Fibroblast of lung (primary cell): ENCODE results near the gene WWOX.

Experiments used
- EZH2 ChIP-seq: IDR thresholded peaks from 2 replicates; pipeline ENCODE4 v1.5.1; 2012; ENCODE audit warnings: low read length, control low read depth, mild to moderate bottlenecking; ENCODE audit errors: missing control alignments
- TF ChIP-seq, protein P1 (sequence below), 2 donors: IDR thresholded peaks in 1 of 2; conservative IDR thresholded peaks in 1 of 2; 1 replicate in 1 of 2; 2 replicates in 1 of 2; pipeline ENCODE4 v1.5.1; 2011 to 2012; ENCODE audit warnings: low read length in 2 of 2, control low read depth in 1 of 2, inconsistent platforms in 1 of 2, low read depth in 1 of 2, mild to moderate bottlenecking in 1 of 2

DNA sequence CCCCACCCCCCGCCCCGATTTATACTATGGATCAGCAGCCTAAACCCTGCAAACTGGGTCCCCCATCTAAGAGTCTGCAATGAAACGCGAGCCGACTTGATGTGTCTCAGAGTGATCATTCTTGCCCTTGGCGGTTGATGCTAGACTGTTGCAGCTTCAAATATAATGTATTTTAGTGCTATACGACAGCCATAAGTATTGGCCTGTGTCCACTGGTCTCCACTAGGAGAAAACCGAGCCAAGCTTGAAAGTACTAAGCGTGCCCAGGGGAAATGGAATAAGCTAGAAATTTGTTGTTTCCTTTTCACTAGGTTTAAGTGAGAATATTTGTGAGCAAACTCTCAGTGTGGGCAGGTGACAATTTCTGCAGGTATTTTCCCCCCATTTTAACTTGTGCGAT is 789.9 kb downstream of the WWOX start:
- TF ChIP-seq, protein P1, sequence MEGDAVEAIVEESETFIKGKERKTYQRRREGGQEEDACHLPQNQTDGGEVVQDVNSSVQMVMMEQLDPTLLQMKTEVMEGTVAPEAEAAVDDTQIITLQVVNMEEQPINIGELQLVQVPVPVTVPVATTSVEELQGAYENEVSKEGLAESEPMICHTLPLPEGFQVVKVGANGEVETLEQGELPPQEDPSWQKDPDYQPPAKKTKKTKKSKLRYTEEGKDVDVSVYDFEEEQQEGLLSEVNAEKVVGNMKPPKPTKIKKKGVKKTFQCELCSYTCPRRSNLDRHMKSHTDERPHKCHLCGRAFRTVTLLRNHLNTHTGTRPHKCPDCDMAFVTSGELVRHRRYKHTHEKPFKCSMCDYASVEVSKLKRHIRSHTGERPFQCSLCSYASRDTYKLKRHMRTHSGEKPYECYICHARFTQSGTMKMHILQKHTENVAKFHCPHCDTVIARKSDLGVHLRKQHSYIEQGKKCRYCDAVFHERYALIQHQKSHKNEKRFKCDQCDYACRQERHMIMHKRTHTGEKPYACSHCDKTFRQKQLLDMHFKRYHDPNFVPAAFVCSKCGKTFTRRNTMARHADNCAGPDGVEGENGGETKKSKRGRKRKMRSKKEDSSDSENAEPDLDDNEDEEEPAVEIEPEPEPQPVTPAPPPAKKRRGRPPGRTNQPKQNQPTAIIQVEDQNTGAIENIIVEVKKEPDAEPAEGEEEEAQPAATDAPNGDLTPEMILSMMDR (conservative IDR thresholded peaks at IDR 0.05 in 1 of 2, IDR thresholded peaks at IDR 0.05 in 1 of 2; ENCODE audit: low read depth in 1 of 2, low read length in 2 of 2) = no peak
- no peak for TF ChIP-seq EZH2
